ENCODE measurements around the gene MFNG.

- no peak for TF ChIP-seq IKZF3 (tag by site-specific recombination; IDR thresholded peaks at IDR 0.05)
- TF ChIP-seq CTCF (tag by site-specific recombination; IDR thresholded peaks at IDR 0.05) = no peak
- no peak for TF ChIP-seq ZBTB44 (tag by site-specific recombination; IDR thresholded peaks at IDR 0.05)
- no peak for TF ChIP-seq ZNF621 (tag by site-specific recombination; IDR thresholded peaks at IDR 0.05)
These were observed 17.7 kb upstream of the MFNG start for GRCh38 chr22:37503850-37504249.
